Endodermal cell (in vitro differentiated cells): ENCODE measurements around the gene NAA40. TPM values are rescaled to one million over a fixed set of nuclear protein-coding genes. Genes with fewer than 3 reads are reported as not detected.

Experiments used
- DNase-seq: peaks from one replicate; pipeline ENCODE4 v3.0.0-alpha.2; 2017
- H3K27ac ChIP-seq: 2 replicates; pipeline ENCODE4 v1.5.1; 2013; ENCODE audit warnings: mild to moderate bottlenecking, low read depth, low read length, moderate library complexity
- H3K27me3 ChIP-seq: 2 replicates; pipeline ENCODE4 v1.6.1; 2013; ENCODE audit warnings: mild to moderate bottlenecking, low read length, moderate library complexity; ENCODE audit not compliant: insufficient read depth, control insufficient read depth, poor library complexity, severe bottlenecking
- H3K36me3 ChIP-seq: 2 replicates; pipeline ENCODE4 v1.7.0; 2013; ENCODE audit warnings: mild to moderate bottlenecking, low read length, moderate library complexity; ENCODE audit not compliant: control insufficient read depth, insufficient read depth
- H3K4me1 ChIP-seq: one replicate; pipeline ENCODE4 v1.7.0; 2013; ENCODE audit warnings: low read length; ENCODE audit not compliant: control insufficient read depth, insufficient read depth
- H3K4me3 ChIP-seq: 2 replicates; pipeline ENCODE4 v1.5.1; 2013; ENCODE audit warnings: mild to moderate bottlenecking, low read length, moderate library complexity
- H3K9ac ChIP-seq: 2 replicates; pipeline ENCODE4 v1.6.1; 2013; ENCODE audit warnings: mild to moderate bottlenecking, low read length, moderate library complexity; ENCODE audit not compliant: poor library complexity, severe bottlenecking; ENCODE audit errors: extremely low read depth
- H3K9me3 ChIP-seq: 2 replicates; pipeline ENCODE4 v1.6.1; 2013; ENCODE audit warnings: mild to moderate bottlenecking, low read length, moderate library complexity; ENCODE audit not compliant: control insufficient read depth
- H3K27ac Mint-ChIP-seq: 2 replicates; pipeline ENCODE4 v1.8.0; 2020; ENCODE audit warnings: mixed read lengths
- H3K27me3 Mint-ChIP-seq: 2 replicates; pipeline ENCODE4 v1.8.0; 2021; ENCODE audit warnings: mild to moderate bottlenecking, mixed read lengths; ENCODE audit not compliant: insufficient read depth
- H3K36me3 Mint-ChIP-seq: 2 replicates; pipeline ENCODE4 v1.8.0; 2020; ENCODE audit warnings: low read depth, mixed read lengths
- H3K4me1 Mint-ChIP-seq: 2 replicates; pipeline ENCODE4 v1.8.0; 2020; ENCODE audit warnings: mixed read lengths
- H3K4me3 Mint-ChIP-seq: 2 replicates; pipeline ENCODE4 v1.8.0; 2020; ENCODE audit warnings: mild to moderate bottlenecking, moderate library complexity, mixed read lengths
- H3K9me3 Mint-ChIP-seq: 2 replicates; pipeline ENCODE4 v1.8.0; 2020; ENCODE audit warnings: mild to moderate bottlenecking, mixed read lengths
- WGBS, 2 experiments: methylation state at CpG; one replicate each; pipeline versions ENCODE4 v1.1.5 to v1.1.7; 2013; ENCODE audit warnings: missing lambda C conversion rate in 2 of 2, mixed read lengths in 1 of 2; ENCODE audit not compliant: insufficient coverage in 1 of 2, insufficient read length in 1 of 2; 5-methylcytosine and 5-hydroxymethylcytosine counted together
- total RNA-seq, 2 donors: library from RNA; stranded (reverse); fragmentation: NEBNext Ultra II Directional in 1 of 2; extraction: Animal tissue kit (Norgen Biotek cat#: 25700) in 1 of 2; gene quantifications; 2 replicates in 1 of 2; 3 replicates in 1 of 2; pipeline ENCODE4 v1.2.1, GENCODE V29; 2021
- TF ChIP-seq, protein P1 (sequence below): fragments of 200-600 bp; sonication (generic); conservative IDR thresholded peaks from 2 replicates; pipeline ENCODE4 v1.5.0; 2021; ENCODE audit warnings: antibody characterized with exemption, mild to moderate bottlenecking

Gene NAA40
- total RNA-seq, 2 donors from 2014 or later, result 47.2 to 53.5 TPM

DNA sequence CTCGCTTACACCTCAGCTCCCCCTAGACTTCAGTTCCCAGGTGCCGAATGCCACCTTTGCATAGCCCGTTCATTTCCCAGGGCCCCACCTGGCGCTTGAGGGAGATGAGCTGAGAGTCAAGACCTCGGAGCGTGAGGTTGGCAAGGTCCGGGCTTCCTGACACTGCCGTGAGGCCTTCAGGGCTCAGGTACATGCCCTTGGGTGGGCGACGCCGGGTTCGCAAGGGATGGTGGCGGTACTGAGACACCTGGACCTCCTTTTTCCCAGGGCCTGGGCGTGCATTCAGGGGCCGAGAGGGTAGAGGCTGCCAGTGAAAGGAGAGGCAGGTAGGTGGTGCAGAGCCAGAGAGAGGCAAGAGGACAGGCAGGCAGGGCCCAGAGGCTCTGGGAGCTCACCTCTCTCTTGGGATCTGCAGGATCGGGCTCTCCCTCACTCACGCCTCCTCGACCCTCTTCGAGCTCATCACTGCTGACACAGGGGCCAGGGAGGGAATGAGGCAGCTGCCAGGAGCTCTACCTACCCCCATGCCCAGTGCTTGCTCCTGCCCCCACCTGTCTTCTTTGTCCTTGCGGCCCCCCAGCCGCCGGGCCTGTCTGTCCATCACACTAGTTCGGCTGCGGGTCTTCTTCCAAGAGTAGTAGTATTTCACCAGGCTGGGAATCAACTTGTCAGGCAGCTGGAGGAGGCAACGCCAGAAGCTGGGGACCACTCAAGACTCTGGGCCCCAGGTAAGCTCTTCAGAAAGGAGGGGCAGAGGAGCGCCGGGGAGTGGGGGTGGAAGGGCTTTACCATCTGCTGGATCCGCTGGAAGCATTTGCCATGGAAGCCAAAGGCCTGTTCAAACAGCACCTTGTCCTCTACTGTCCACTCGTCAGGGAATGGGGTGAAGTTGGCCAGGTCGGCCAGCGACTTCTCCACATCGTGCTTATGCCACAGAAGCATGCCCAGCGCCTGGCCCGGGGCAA is 24.7 kb upstream of the NAA40 start:
- Mint-ChIP-seq H3K27ac (no peak overlapping the region), H3K4me3 (no peak overlapping the region), H3K9me3 (no peaks in the 10 kb centered on the region), H3K27me3 (no peaks in the 10 kb centered on the region), H3K36me3 (peaks cover 19% of the 10 kb centered on the region), H3K4me1 (peaks cover 13% of the 10 kb centered on the region)
- no peak for DNase-seq
- Histone ChIP-seq H3K36me3 (peaks cover 5% of the 10 kb centered on the region), H3K4me3 (no peak overlapping the region), H3K27me3 (no peaks in the 10 kb centered on the region), H3K9ac (no peak overlapping the region), H3K4me1 (peaks cover 15% of the 10 kb centered on the region), H3K27ac (peak overlapping the region; percentile 10), H3K9me3 (no peaks in the 10 kb centered on the region)
- TF ChIP-seq, protein P1, sequence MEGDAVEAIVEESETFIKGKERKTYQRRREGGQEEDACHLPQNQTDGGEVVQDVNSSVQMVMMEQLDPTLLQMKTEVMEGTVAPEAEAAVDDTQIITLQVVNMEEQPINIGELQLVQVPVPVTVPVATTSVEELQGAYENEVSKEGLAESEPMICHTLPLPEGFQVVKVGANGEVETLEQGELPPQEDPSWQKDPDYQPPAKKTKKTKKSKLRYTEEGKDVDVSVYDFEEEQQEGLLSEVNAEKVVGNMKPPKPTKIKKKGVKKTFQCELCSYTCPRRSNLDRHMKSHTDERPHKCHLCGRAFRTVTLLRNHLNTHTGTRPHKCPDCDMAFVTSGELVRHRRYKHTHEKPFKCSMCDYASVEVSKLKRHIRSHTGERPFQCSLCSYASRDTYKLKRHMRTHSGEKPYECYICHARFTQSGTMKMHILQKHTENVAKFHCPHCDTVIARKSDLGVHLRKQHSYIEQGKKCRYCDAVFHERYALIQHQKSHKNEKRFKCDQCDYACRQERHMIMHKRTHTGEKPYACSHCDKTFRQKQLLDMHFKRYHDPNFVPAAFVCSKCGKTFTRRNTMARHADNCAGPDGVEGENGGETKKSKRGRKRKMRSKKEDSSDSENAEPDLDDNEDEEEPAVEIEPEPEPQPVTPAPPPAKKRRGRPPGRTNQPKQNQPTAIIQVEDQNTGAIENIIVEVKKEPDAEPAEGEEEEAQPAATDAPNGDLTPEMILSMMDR, result no peak
- 94 to 98% methylated on average over 27 to 34 of the region's 34 CpGs for WGBS, 2 experiments

DNA sequence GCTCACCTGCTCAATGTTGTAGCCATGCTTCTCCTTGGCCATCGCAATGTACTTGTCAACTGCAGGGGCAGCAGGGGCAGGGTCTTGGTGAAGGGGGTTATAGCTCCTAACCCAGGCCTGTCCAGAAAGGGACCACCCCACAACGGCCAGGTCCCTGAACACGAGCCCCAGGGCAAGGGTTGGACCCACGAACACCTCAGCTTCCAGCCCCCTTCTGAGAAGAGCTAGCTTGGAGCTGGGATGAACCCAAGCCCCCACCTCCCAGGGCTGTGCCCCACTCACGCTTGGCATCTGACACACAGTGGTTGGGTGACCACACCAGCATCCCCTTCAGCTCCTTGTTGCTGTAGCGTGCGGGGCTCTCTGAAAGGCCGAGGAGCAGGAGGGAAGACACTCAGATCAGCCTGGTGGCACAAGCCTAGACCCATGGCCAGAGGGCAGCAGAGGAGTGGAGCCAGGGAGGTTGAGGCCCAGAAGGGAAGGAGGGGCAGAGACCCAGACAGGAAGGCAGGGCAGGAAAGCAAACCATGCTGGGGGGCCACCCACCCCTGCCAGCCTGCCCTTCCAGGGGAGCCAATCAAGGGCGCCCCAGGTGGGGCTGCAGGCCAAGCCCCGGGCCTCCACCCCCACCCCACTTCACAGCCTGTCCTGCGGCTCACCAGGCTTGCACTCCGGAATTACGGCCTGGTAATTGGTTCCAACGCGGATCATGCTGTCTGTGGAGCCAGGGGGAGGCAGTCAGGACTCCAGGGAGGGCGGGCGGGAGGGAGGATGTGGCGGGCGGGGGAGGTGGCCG is 23.7 kb upstream of the NAA40 start:
- Mint-ChIP-seq H3K27ac (no peak overlapping the region), H3K27me3 (no peaks in the 10 kb centered on the region), H3K4me1 (peaks cover 17% of the 10 kb centered on the region), H3K9me3 (no peaks in the 10 kb centered on the region), H3K36me3 (peaks cover 19% of the 10 kb centered on the region), H3K4me3 (peak overlapping the region; percentile 80)
- Histone ChIP-seq H3K36me3 (peaks cover 5% of the 10 kb centered on the region), H3K27ac (no peak overlapping the region), H3K4me1 (peaks cover 7% of the 10 kb centered on the region), H3K9me3 (no peaks in the 10 kb centered on the region), H3K4me3 (peak overlapping the region; percentile 89), H3K9ac (no peak overlapping the region), H3K27me3 (no peaks in the 10 kb centered on the region)
- DNase-seq, result peak; percentile 72
- 50 to 100% methylated on average over 2 to 19 of the region's 20 CpGs for WGBS, 2 experiments
- TF ChIP-seq, protein P1, result no peak

GRCh38 chr11:63915961-63916836 is 22.6 kb upstream of the NAA40 start:
- Mint-ChIP-seq H3K4me3 (peak overlapping the region; percentile 80), H3K27ac (peak overlapping the region; percentile 94), H3K36me3 (peaks cover 19% of the 10 kb centered on the region), H3K9me3 (no peaks in the 10 kb centered on the region), H3K4me1 (peaks cover 19% of the 10 kb centered on the region), H3K27me3 (no peaks in the 10 kb centered on the region)
- Histone ChIP-seq H3K4me3 (peak overlapping the region; percentile 89), H3K4me1 (peaks cover 5% of the 10 kb centered on the region), H3K27me3 (no peaks in the 10 kb centered on the region), H3K27ac (peak overlapping the region; percentile 90), H3K9ac (peak overlapping the region; percentile 76), H3K36me3 (peaks cover 5% of the 10 kb centered on the region), H3K9me3 (no peaks in the 10 kb centered on the region)
- peak; percentile 98 for DNase-seq
- TF ChIP-seq, protein P1, result peak; percentile 91
- WGBS, 2 experiments, result 0% methylated on average over 16 to 56 of the region's 56 CpGs
